LNCAP (cell line): Measurements from ENCODE around the gene CBX8.

Experiments used
- CTCF ChIP-seq: fragments of 450-650 bp; IDR thresholded peaks from 2 replicates; pipeline ENCODE4 v1.5.1; 2017; ENCODE audit warnings: mild to moderate bottlenecking

The CBX8 gene

GRCh38 chr17:79819534-79820276 is 22.8 kb upstream of the CBX8 start:
- TF ChIP-seq CTCF, result no peak

- no peak for TF ChIP-seq CTCF
Observed at GRCh38 chr17:79819085-79819484, 22.2 kb upstream of the CBX8 start.

GRCh38 chr17:79818026-79818758 is 21.3 kb upstream of the CBX8 start:
- TF ChIP-seq CTCF, result no peak

GRCh38 chr17:79815836-79816461 is 19.1 kb upstream of the CBX8 start:
- no peak for TF ChIP-seq CTCF

- no peak for TF ChIP-seq CTCF
Observed at GRCh38 chr17:79814974-79815835, 18.3 kb upstream of the CBX8 start.

- TF ChIP-seq CTCF, result no peak
Observed at GRCh38 chr17:79814127-79814973, 17.5 kb upstream of the CBX8 start.
